ENCODE measurements around the gene ANGPTL2.

Gene ANGPTL2

GRCh38 chr9:127092041-127092608, 30.3 kb downstream of the ANGPTL2 start:
- DNase-seq = no peak

GRCh38 chr9:127091526-127091925, 30.9 kb downstream of the ANGPTL2 start:
- DNase-seq = no peak

- no peak for DNase-seq
These were observed 32.0 kb downstream of the ANGPTL2 start for GRCh38 chr9:127090341-127090985.

GRCh38 chr9:127089631-127090081, 32.8 kb downstream of the ANGPTL2 start:
- DNase-seq = peak; percentile 20

GRCh38 chr9:127088724-127089615, 33.5 kb downstream of the ANGPTL2 start:
- peak; percentile 13 for DNase-seq

- DNase-seq = peak; percentile 12
These were observed 34.6 kb downstream of the ANGPTL2 start for GRCh38 chr9:127087836-127088235.

- DNase-seq = peak; percentile 8
These were observed 35.0 kb downstream of the ANGPTL2 start for GRCh38 chr9:127087411-127087810.

- DNase-seq = peak; percentile 6
These were observed 35.7 kb downstream of the ANGPTL2 start for GRCh38 chr9:127086771-127087170.

GRCh38 chr9:127085186-127085585, 37.2 kb downstream of the ANGPTL2 start:
- DNase-seq = no peak

GRCh38 chr9:127084076-127085039, 38.1 kb downstream of the ANGPTL2 start:
- DNase-seq = no peak

- no peak for DNase-seq
These were observed 39.1 kb downstream of the ANGPTL2 start for GRCh38 chr9:127083138-127083980.

GRCh38 chr9:127081250-127082185, 40.9 kb downstream of the ANGPTL2 start:
- no peak for DNase-seq

- DNase-seq = no peak
These were observed 42.8 kb downstream of the ANGPTL2 start for GRCh38 chr9:127079446-127080140.

GRCh38 chr9:127078988-127079387, 43.4 kb downstream of the ANGPTL2 start:
- DNase-seq = no peak

GRCh38 chr9:127078336-127078735, 44.1 kb downstream of the ANGPTL2 start:
- DNase-seq = no peak

GRCh38 chr9:127077644-127077946, 44.8 kb downstream of the ANGPTL2 start:
- no peak for DNase-seq

GRCh38 chr9:127076860-127077643, 45.4 kb downstream of the ANGPTL2 start:
- DNase-seq = no peak

GRCh38 chr9:127075624-127076372, 46.6 kb downstream of the ANGPTL2 start:
- no peak for DNase-seq
